HK-2 (cell line): Measurements from ENCODE around the gene GPC4.

Experiments
- DNase-seq: peaks from one replicate; pipeline ENCODE4 v3.0.0-alpha.2; 2018; ENCODE audit not compliant: unreplicated experiment

GPC4 gene

DNA sequence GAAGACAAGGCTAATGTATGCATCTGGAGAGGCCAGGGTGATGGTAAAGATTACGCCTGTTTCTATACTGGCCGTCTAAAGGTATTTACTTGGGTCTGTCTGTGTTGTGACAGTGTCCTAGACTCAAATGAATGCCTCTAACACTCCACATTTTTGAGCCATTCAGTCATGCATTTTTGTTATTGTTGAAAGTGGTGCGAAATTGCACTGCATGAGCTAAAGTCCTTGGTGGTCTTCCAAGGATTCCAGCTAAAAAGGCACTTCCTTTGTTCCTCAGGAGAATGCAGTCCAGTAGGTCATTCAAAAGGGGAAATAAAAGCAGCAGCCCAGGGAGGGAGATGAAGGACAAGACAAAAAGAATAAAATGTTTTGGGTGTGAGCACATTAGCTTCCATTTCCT lies 3.0 kb downstream of the GPC4 start:
- no peak for DNase-seq

- no peak for DNase-seq
Observed at GRCh38 chrX:133410550-133410949, 4.7 kb downstream of the GPC4 start.

DNA sequence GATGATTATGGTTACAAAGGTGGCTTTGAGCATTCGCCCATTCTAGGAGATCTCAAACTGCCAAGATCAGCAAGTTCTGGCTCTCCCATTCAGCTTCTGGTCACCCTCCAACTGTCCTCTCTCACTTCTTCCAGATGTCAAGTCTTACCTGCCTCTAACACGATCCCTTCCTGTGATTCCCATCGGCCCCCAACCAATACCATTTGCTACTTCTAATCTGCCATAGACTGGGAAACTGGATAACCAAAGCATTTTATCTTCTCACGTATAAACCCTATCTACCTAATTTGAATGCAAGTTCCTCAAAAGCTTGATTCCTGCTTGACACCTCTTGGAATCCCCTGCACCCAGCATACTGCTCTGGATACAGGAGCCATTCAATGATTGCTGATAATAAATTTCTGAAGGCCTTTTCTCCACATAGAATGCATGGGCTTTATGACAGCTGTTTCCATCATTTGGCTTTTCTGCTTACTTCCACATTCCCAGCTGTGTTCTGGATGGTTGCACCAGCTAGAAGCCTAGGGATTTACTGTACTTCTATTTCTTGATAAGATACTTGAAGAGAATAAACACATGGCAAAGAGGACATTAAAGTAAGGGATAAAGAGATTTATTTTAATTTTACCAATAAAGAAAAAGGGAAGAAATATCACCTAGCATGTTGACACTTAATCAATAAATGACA lies 9.6 kb downstream of the GPC4 start:
- DNase-seq: no peak

DNA sequence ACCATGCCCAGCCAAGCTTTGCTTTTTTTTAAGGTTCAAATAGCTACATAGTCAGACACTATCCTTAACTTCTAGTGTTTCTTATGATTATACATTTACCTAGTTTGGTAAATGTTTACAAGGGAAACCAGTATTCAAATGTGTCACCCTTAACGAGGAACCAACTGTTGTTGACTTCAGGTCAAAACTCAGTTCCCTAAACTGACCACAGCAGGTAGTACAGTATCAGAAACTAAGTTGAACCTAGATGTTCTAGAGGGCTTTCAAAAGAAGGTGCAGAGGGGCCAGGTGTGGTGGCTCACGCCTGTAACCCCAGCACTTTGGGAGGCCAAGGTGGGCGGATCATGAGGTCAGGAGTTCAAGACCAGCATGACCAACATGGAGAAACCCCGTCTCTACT lies 11.3 kb downstream of the GPC4 start:
- no peak for DNase-seq

- no peak for DNase-seq
Observed at GRCh38 chrX:133402830-133403625, 12.3 kb downstream of the GPC4 start.

DNA sequence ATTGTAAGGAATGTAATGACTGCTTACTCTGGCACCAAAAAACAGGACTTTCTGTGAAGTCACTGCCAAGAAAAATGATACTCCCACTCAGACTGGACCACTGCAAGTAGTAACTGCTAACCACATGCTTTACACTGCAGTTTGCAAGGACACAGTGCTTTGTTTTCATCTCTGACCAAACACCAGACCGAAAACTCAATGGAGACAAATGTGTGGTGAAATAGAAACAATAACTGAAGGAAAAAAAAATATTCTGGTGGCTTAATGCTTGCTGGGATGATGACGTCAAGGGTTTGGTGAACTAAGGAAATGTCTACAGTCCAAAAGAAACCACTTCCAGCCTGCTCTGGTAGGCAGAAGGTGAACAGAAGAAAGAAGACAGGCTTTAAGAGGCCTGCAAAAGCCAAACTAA lies 13.2 kb downstream of the GPC4 start:
- no peak for DNase-seq

GRCh38 chrX:133401536-133401935 lies 13.8 kb downstream of the GPC4 start:
- DNase-seq: no peak

DNA sequence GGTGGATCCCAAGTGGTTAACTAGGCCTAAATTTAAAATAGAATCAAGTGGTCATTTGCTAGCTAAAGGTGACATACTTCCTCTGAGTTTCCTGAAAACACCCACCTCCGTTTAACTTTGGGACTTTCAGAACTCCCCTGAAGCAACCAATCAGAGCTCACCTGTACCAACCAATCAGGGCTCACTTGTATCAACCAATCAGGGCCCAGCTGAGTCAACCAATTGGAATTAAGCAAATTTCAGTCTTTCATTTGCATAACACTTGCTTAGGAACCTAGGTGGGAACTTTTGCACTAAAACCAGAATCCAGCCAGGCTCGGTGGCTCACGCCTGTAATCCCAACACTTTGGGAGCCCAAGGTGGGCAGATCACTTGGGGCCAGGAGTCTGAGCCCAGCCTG lies 15.9 kb downstream of the GPC4 start:
- no peak for DNase-seq

- DNase-seq: no peak
Observed at GRCh38 chrX:133394765-133395164, 20.5 kb downstream of the GPC4 start.

GRCh38 chrX:133392671-133393070 lies 22.6 kb downstream of the GPC4 start:
- DNase-seq: no peak

GRCh38 chrX:133391111-133391510 lies 24.2 kb downstream of the GPC4 start:
- DNase-seq: no peak

GRCh38 chrX:133390676-133391075 lies 24.6 kb downstream of the GPC4 start:
- no peak for DNase-seq

- no peak for DNase-seq
Observed at GRCh38 chrX:133389975-133390374, 25.3 kb downstream of the GPC4 start.

GRCh38 chrX:133384454-133384853 lies 30.8 kb downstream of the GPC4 start:
- DNase-seq: no peak

- no peak for DNase-seq
Observed at GRCh38 chrX:133380711-133381619, 34.3 kb downstream of the GPC4 start.

GRCh38 chrX:133376422-133376821 lies 38.9 kb downstream of the GPC4 start:
- no peak for DNase-seq

GRCh38 chrX:133375615-133376340 lies 39.5 kb downstream of the GPC4 start:
- DNase-seq: no peak

DNA sequence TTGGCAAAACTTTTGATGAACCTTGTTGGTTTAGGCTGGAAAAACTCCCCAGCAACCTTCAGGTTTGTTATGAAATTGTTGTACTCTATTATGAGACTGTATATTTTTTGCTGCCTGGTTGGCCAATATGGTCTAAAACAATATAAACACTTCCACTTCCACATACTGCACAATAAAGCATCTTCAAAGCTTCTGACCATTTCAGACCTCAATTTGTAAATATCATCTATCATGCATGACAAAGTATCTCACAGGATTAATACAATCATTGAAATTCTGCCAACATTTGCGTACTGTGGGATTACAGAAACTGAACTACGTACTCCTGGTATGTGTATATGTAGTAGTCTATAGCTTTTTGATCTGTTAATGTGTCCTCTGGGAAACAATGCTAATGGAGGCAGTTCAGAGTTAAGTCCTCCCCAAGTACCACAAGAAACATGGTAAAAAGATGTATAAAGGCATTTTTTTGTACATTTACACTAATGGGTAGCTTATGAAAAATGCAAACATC lies 40.4 kb downstream of the GPC4 start:
- DNase-seq: no peak

- DNase-seq: no peak
Observed at GRCh38 chrX:133373386-133374079, 41.8 kb downstream of the GPC4 start.

- no peak for DNase-seq
Observed at GRCh38 chrX:133370696-133371275, 44.5 kb downstream of the GPC4 start.
